GM18505 (cell line): Measurements from ENCODE around the gene TCF3.
A peak's percentile ranks its signal among the peaks of the same experiment; 100 is the strongest.

Experiments
- ATAC-seq: cut with Tn5 transposase; IDR thresholded peaks from one replicate; pipeline ENCODE4 v1.9.1; 2021; ENCODE audit not compliant: unreplicated experiment
- POLR2A ChIP-seq: IDR thresholded peaks from 4 replicates; pipeline ENCODE4 v1.6.1; 2011; ENCODE audit warnings: borderline replicate concordance; ENCODE audit not compliant: insufficient read depth, insufficient read length; ENCODE audit errors: extremely low read depth

Gene TCF3

DNA sequence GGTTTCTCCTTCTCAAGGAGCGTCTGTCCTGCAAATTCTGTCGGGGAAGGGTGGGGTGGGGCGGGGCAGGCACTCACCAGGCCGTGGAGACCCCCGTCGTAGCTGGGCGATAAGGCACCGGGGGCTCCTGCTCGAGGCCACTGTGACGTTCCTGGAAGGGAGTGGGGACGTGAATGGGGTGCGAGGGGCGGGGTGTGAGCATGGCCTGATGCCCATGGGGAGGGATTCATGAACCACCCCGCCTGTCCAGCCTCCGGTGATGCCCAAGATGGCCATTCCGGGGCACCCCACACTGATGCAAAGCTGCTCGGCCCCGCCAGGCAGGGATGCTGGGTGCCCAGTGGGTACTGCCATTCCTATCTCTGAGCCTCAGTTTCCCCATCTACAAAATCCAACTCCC, 32.7 kb downstream of the TCF3 start:
- ATAC-seq: no peak

DNA sequence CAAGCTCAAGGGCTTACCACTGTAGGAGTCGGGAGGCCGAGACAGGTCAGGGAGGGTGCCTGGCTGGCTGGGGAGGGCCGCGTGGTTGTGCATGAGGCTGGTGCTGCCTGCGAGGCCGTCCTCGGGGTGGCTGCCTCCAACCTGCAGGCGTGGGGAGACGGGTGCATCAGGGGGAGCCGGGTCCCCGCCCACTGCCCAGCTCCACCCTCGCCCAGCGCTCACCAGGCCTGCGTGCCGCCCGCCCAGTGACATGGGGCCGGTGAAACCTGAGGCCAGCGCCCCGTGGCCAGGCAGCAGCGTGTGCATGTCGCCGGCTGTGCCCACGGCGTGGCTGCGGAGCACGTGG, 33.3 kb downstream of the TCF3 start:
- ATAC-seq: no peak
- no peak for TF ChIP-seq POLR2A

More for the DNA sequence above, 32.7 kb downstream of the TCF3 start:
- no peak for TF ChIP-seq POLR2A

GRCh38 chr19:1618157-1619093, 34.0 kb downstream of the TCF3 start:
- peak; percentile 14 for TF ChIP-seq POLR2A
- no peak for ATAC-seq

- ATAC-seq: no peak
- TF ChIP-seq POLR2A: no peak
These were observed 35.5 kb downstream of the TCF3 start for GRCh38 chr19:1616875-1617274.

DNA sequence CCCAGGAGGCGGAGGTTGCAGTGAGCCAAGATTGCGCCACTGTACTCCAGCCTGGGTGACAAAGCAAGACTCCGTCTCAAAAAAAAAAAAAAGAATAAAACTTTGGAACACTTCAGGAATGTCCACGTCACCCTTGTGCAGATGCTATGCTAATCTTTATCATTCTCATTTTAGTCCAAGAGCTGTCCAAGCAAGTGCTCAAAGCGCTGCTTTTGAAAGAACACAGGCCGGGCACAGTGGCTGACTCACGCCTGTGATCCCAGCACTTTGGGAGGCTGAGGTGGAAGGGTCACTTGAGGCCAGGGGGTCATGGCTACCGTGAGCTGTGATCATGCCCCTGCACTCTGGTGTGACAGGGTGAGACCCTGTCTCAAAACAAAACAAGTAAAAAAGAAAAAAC, 36.0 kb downstream of the TCF3 start:
- TF ChIP-seq POLR2A: no peak
- no peak for ATAC-seq

DNA sequence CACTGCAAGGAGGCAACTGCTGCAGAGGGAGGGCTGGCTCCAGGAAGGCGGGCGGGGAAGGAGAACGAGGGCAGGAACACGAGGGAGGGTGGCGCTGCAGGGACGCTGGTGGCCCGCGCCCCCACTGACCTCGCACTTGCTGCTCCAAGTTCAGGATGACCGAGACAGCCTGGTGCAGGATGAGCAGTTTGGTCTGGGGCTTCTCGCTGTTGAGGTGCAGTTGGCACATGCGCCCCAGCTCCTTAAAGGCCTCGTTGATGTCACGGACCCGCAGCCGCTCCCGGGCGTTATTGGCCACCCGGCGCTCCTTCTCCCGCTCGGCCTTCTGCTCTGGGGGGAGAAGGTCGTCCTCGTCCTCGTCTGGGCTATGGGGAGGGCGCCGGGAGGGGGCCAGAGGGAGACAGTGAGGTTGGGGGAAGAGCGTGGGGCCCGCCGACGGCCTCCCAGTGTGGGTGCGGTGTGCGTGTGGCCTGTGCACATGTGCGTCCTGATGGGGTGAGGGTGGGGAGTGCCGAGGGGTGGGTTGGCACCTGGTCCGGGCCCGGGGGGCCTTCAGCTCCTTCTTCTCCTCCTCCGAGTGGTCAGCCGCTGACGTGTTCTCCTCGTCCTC, 37.2 kb downstream of the TCF3 start:
- TF ChIP-seq POLR2A: no peak
- ATAC-seq: no peak

GRCh38 chr19:1613808-1614570, 38.4 kb downstream of the TCF3 start:
- peak; percentile 1 for TF ChIP-seq POLR2A

DNA sequence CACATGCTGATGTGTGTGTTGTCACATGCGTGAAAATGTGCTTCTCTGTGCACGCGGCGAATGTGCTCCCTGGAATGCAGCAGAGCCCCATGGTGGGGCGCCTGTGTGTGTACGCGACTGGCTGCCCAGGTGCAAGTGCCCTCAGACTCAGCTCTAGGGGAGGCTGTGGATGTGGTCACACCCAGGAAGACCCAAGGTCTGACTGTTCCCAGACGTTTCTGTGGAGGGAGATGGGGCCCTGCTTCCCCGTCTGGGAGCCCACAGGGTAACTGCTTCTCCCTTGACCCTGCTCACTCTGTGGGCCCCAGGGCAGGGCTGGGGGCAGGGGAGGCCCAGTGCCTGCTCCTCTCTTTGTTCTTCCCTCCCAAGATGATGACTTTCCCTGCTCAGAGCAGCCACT, 39.3 kb downstream of the TCF3 start:
- TF ChIP-seq POLR2A: no peak
- no peak for ATAC-seq

More at GRCh38 chr19:1613808-1614570, 38.4 kb downstream of the TCF3 start:
- no peak for ATAC-seq

DNA sequence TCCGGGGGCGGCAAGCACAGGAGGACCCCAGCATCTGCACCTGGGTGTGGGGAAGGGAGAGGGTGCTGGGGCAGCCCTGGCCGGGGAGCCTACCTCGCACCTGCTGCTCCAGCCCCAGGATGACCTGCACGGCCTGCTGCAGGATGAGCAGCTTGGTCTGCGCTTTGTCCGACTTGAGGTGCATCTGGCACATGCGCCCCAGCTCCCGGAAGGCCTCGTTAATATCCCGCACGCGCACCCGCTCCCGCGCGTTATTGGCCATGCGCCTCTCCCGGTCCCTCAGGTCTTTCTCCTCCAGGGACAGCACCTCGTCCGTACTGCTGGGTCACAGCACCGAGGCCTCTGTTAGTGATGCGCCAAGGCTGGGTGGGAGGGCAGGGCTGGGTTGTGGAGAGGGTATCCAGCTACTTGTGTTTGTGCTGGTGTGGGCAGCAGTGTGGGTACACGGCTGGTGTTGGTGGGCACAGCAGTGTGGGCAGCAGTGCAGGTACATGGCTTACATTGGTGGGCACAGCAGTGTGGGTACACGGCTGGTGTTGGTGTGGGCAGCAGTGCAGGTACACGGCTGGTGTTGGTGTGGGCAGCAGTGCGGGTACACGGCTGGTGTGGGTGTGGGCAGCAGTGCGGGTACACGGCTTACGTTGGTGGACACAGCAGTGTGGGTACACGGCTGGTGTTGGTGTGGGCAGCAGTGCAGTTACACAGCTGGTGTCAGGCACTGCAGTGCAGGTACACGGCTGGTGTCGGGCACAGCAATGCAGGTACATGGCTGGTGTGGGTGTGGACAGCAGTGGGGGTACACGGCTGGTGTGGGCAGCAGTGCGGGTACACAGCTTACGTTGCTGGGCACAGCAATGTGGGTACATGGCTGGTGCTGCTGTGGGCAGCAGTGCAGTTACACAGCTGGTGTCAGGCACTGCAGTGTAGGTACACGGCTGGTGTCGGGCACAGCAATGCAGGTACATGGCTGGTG, 40.0 kb downstream of the TCF3 start:
- peak; percentile 4 for TF ChIP-seq POLR2A
- no peak for ATAC-seq

GRCh38 chr19:1611353-1611752, 41.1 kb downstream of the TCF3 start:
- ATAC-seq: no peak
- TF ChIP-seq POLR2A: peak; percentile 18

DNA sequence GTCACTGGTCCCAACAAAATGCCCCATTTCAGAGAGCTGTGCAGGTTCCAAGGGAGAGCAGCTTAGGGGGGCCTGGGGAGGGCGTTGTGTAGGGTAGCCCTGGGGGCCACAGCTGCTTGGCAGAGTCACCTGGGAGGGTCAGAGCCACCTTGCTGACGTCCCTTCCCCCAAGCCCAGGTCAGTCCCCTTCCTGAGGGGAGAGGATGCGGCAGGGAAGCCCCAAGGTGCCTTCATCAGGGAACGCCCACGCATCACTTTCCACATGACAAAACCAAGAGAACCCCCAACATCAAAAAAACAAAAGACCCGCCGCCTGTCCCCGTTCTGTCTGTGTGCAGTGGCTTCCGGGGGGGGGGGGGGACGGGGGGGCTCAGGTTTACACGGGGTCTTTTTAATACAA, 41.8 kb downstream of the TCF3 start:
- TF ChIP-seq POLR2A: no peak
- ATAC-seq: no peak

DNA sequence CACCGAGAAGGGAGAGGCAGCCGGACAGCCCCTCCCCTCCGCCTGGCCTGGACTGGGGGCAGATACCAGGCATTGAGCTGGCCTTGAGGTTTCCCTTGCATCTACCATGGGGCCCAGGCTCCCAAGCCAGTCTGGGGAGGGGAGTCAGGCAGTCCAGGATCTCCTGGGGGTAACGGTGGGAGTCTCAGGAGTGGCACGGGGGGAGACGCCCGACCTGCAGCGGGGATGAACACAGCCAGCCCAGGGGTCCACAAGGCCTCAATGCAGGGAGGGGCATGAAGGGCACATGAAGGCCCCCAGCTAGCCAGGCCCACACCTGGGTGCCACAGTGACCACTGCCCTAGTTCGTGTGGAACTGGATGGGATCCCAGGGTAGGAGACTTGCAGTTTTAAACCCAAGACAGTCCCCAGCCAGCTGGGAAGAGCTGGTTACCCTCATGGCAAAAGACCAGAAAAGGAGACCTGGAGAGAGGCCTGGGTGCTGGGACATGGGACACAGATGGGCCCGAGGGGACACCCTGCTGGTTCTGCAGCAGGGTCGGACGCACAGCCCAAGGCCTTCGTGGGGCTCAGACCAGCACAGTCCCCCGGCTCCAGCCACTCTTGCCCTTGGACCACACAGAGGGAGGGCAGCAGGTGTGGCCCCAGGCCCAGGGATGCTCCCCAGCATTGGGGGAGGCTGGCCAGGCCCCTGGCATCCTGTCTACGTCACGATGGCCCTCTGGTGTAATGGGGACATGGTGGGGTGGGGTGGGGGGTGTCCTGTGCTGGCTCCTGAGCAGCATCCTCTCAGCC, 42.5 kb downstream of the TCF3 start:
- no peak for ATAC-seq
- TF ChIP-seq POLR2A: no peak
